Esophagus muscularis mucosa (tissue), 4 donors: ENCODE results near the gene MEF2D. TPM values are rescaled to one million over a fixed set of nuclear protein-coding genes. Genes with fewer than 3 reads are reported as not detected.

Source experiments
- DNase-seq: peaks from one replicate; pipeline ENCODE4 v3.0.0-alpha.2; 2017; ENCODE audit errors: extremely low spot score
- H3K27ac ChIP-seq, 4 donors: fragments of 200-600 bp; sonication (generic); replicated peaks in 1 of 4; 1 replicate in 3 of 4; 2 replicates in 1 of 4; pipeline ENCODE4 v1.5.1; 2016 to 2019; ENCODE audit warnings: mild to moderate bottlenecking in 1 of 4
- H3K27me3 ChIP-seq, 4 donors: fragments of 200-600 bp; sonication (generic); one replicate each; pipeline versions ENCODE4 v1.5.1 to v1.6.0; 2016 to 2019
- H3K36me3 ChIP-seq, 4 donors: fragments of 200-600 bp; sonication (generic); one replicate each; pipeline ENCODE4 v1.5.1; 2016 to 2019
- H3K4me1 ChIP-seq, 4 donors: fragments of 200-600 bp; sonication (generic); one replicate each; pipeline ENCODE4 v1.5.1; 2016 to 2019
- H3K4me3 ChIP-seq, 4 donors: fragments of 200-600 bp; sonication (generic); 1 replicate in 2 of 4; 2 replicates in 2 of 4; pipeline ENCODE4 v1.5.1; 2016 to 2019; ENCODE audit warnings: mild to moderate bottlenecking in 4 of 4, moderate library complexity in 1 of 4
- H3K9me3 ChIP-seq, 4 donors: fragments of 200-600 bp; sonication (generic); 1 replicate in 3 of 4; 2 replicates in 1 of 4; pipeline ENCODE4 v1.5.1; 2016 to 2019
- CTCF ChIP-seq, 3 experiments: fragments of 200-600 bp in 2 of 3; fragments of 450-650 bp in 1 of 3; sonication (generic) in 2 of 3; IDR thresholded peaks; one replicate each; pipeline ENCODE4 v1.5.1; 2017 to 2019; ENCODE audit warnings: antibody characterized with exemption in 3 of 3, mild to moderate bottlenecking in 2 of 3, moderate library complexity in 1 of 3
- EP300 ChIP-seq: sonication (generic); formaldehyde crosslinking; IDR thresholded peaks from one replicate; pipeline ENCODE4 v1.6.1; 2017; ENCODE audit warnings: antibody characterized with exemption
- POLR2A ChIP-seq: fragments of 450-650 bp; IDR thresholded peaks from one replicate; pipeline ENCODE4 v1.6.1; 2017; ENCODE audit warnings: antibody characterized with exemption, moderate library complexity, mild to moderate bottlenecking, low read depth
- POLR2AphosphoS5 ChIP-seq, 2 donors: sonication (generic); formaldehyde crosslinking; IDR thresholded peaks; one replicate each; pipeline ENCODE4 v1.6.1; 2017; ENCODE audit warnings: antibody characterized with exemption in 2 of 2
- WGBS: methylation state at CpG from one replicate; pipeline ENCODE4 v1.1.5; 2018; 5-methylcytosine and 5-hydroxymethylcytosine counted together
- intact Hi-C: fragments of 100-400 bp; cut with DNase I; formaldehyde crosslinking; loops from one replicate; pipeline ENCODE4 v1.15.1; 2023
- total RNA-seq, 4 donors: library from RNA; depleted of rRNA; stranded (reverse); fragments of >200 nt; gene quantifications; one replicate each; pipeline versions ENCODE4 v1.1.0 to v1.2.1, GENCODE V29; 2016

Gene MEF2D
- total RNA-seq, 4 donors from 2014 or later, result 78.0 to 138 (median 115) TPM

GRCh38 chr1:156493742-156494141 is 6.8 kb downstream of the MEF2D start:
- Histone ChIP-seq H3K36me3 (peaks cover 0 to 12% (median 6%) of the 10 kb centered on the region in 4 donors), H3K27ac (peak overlapping the region; percentile 98 to 100 (median 99)), H3K9me3 (no peaks in the 10 kb centered on the region), H3K27me3 (no peaks in the 10 kb centered on the region), H3K4me1 (peaks cover 100% of the 10 kb centered on the region in 4 donors), H3K4me3 (peak overlapping the region; percentile 13 to 29 (median 24))
- intact Hi-C loops, result no loop called here
- no peak for DNase-seq
- TF ChIP-seq CTCF (IDR thresholded peaks at IDR 0.05) (no peak), EP300 (no peak), POLR2A (no peak), POLR2AphosphoS5 (IDR thresholded peaks at IDR 0.05) (no peak)

- no peak for DNase-seq
- Histone ChIP-seq H3K4me1 (peaks cover 100% of the 10 kb centered on the region in 4 donors), H3K9me3 (no peaks in the 10 kb centered on the region), H3K27me3 (no peaks in the 10 kb centered on the region), H3K4me3 (peak overlapping the region; percentile 13 to 29 (median 24)), H3K27ac (peak overlapping the region; percentile 98 to 100 (median 99)), H3K36me3 (peaks cover 0 to 17% (median 7%) of the 10 kb centered on the region in 4 donors)
- 19% methylated on average over 11 of the region's 11 CpGs for whole genome bisulfite sequencing
- no peak for TF ChIP-seq POLR2A
- intact Hi-C loops, result no loop called here
These were observed 7.4 kb downstream of the MEF2D start for GRCh38 chr1:156493154-156493631.

- no peaks in the 10 kb centered on the region for H3K9me3 ChIP-seq
- peaks cover 100% of the 10 kb centered on the region in 4 donors for H3K4me1 ChIP-seq
- no peak for DNase-seq
- peak overlapping the region; percentile 98 to 100 (median 99) for H3K27ac ChIP-seq
- no peaks in the 10 kb centered on the region for H3K27me3 ChIP-seq
- no peak for TF ChIP-seq CTCF (IDR thresholded peaks at IDR 0.05)
- TF ChIP-seq POLR2AphosphoS5 (IDR thresholded peaks at IDR 0.05), result no peak
- TF ChIP-seq EP300, result no peak
- TF ChIP-seq POLR2A, result no peak
- peak overlapping the region; percentile 13 to 29 (median 24) for H3K4me3 ChIP-seq
- peaks cover 0 to 22% (median 7%) of the 10 kb centered on the region in 4 donors for H3K36me3 ChIP-seq
- intact Hi-C loops, result no loop called here
- 32% methylated on average over 7 of the region's 7 CpGs for WGBS
These were observed 7.9 kb downstream of the MEF2D start for GRCh38 chr1:156492591-156493080.

- H3K9me3 ChIP-seq, result no peaks in the 10 kb centered on the region
- no peaks in the 10 kb centered on the region for H3K27me3 ChIP-seq
- 58% methylated on average over 6 of the region's 6 CpGs for WGBS
- no peak for DNase-seq
- peaks cover 0 to 22% (median 7%) of the 10 kb centered on the region in 4 donors for H3K36me3 ChIP-seq
- intact Hi-C loops, result no loop called here
- H3K27ac ChIP-seq, result peak overlapping the region; percentile 98 to 100 (median 99)
- H3K4me3 ChIP-seq, result peak overlapping the region in 3 of 4 donors; percentile 21 to 42 (median 27)
- H3K4me1 ChIP-seq, result peaks cover 100% of the 10 kb centered on the region in 4 donors
- no peak for TF ChIP-seq POLR2A
- no peak for TF ChIP-seq POLR2AphosphoS5 (IDR thresholded peaks at IDR 0.05)
- no peak for TF ChIP-seq EP300
- TF ChIP-seq CTCF (IDR thresholded peaks at IDR 0.05), result no peak
These were observed 8.5 kb downstream of the MEF2D start for GRCh38 chr1:156492013-156492590.

- Histone ChIP-seq H3K4me3 (peak overlapping the region; percentile 30 to 42 (median 40)), H3K4me1 (peaks cover 99 to 100% (median 100%) of the 10 kb centered on the region in 4 donors), H3K27me3 (no peaks in the 10 kb centered on the region), H3K9me3 (no peaks in the 10 kb centered on the region), H3K36me3 (peaks cover 0 to 22% (median 7%) of the 10 kb centered on the region in 4 donors), H3K27ac (peak overlapping the region; percentile 98 to 100 (median 99))
- TF ChIP-seq EP300 (no peak), CTCF (IDR thresholded peaks at IDR 0.05) (no peak), POLR2AphosphoS5 (IDR thresholded peaks at IDR 0.05) (no peak), POLR2A (no peak)
- intact Hi-C loops, result no loop called here
- DNase-seq, result no peak
- WGBS, result 77% methylated on average over 5 of the region's 6 CpGs
These were observed 9.2 kb downstream of the MEF2D start for GRCh38 chr1:156491151-156491949.
